ENCODE measurements around the gene CACNG4. TPM values are rescaled to one million over a fixed set of nuclear protein-coding genes. Genes with fewer than 3 reads are reported as not detected.

CACNG4 gene
- total RNA-seq, 2 donors from 2014 or later = not detected

- Mint-ChIP-seq H3K9me3 (no peaks in the 10 kb centered on the region), H3K4me1 (no peaks in the 10 kb centered on the region), H3K27me3 (peaks cover 37% of the 10 kb centered on the region), H3K27ac (no peak overlapping the region), H3K36me3 (ENCODE audit: low read depth) (no peaks in the 10 kb centered on the region), H3K4me3 (no peak overlapping the region)
- no peak for ATAC-seq (replicated peaks)
Observed at GRCh38 chr17:66976781-66977201, 12.3 kb downstream of the CACNG4 start.

DNA sequence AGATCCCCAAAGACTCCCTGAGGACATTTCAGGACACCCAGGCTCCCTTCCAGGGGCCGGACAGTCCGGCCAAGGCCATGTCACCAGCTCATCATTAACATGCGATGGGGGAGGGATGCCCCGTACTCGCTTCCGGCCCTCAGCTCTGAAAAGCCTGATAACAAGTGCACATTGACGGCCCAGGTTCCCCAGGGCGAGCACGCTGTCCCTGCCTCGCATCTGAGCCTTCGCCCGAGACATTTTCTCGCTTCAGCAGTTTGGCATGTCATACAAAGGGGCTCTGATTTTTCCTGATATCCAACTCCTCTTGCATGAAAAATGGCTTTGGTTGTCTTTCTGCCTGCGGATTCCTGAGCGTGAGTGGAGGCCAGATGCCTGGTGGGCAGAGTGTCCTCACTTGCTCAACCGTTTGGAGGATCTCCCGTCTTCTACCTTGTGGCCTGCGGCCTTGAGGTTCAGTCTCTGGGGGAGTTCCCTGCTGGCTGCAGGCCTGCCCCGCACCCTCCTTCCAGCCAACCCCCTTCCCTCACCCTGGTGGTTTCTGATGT, 14.1 kb downstream of the CACNG4 start:
- Mint-ChIP-seq H3K27ac (no peak overlapping the region), H3K27me3 (peaks cover 41% of the 10 kb centered on the region), H3K9me3 (no peaks in the 10 kb centered on the region), H3K4me3 (no peak overlapping the region), H3K36me3 (ENCODE audit: low read depth) (no peaks in the 10 kb centered on the region), H3K4me1 (no peaks in the 10 kb centered on the region)
- ATAC-seq (replicated peaks) = no peak

DNA sequence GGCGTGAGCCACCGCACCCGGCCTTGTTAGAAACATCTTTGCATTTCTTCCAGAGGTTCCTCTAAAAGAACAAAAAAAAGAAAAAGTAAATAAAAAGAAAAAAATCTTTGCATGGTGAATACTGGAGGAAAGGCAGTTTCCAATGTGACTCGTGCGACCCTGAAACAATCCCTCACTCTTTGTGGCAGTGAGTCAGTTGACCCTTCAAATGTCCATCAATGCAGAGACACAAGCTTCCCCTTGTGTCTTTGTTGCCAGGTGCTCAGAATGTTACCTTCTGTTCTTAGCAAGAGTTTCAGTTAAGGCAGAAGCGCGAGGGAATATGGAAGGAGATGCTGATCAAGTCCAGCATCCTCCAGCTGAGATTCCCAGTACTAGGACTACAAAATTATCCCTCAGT, 16.4 kb downstream of the CACNG4 start:
- H3K4me1 Mint-ChIP-seq = peaks cover 6% of the 10 kb centered on the region
- no peak overlapping the region for H3K27ac Mint-ChIP-seq
- no peak overlapping the region for H3K4me3 Mint-ChIP-seq
- peaks cover 45% of the 10 kb centered on the region for H3K27me3 Mint-ChIP-seq
- no peak for ATAC-seq (replicated peaks)
- no peaks in the 10 kb centered on the region for H3K9me3 Mint-ChIP-seq
- no peaks in the 10 kb centered on the region for H3K36me3 Mint-ChIP-seq (ENCODE audit: low read depth)

DNA sequence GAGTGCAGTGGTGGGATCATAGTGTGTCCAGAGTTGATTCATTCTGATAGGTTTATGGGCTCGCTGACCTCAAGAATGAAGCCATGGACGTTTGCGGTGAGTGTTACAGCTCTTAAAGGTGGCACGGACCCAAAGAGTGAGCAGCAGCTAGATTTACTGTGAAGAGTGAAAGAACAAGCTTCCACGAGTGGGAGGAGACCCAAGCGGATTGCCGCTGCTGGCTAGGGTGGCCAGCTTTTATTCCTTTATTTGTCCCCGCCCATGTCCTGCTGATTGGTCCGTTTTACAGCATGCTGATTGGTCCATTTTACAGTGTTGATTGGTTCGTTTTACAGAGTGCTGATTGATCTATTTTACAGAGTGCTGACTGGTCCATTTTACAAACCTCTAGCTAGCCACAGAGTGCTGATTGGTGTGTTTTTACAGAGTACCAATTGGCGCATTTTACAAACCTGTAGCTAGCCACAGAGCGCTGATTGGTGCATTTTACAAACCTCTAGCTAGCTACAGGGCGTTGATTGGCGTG, 17.5 kb downstream of the CACNG4 start:
- peaks cover 48% of the 10 kb centered on the region for H3K27me3 Mint-ChIP-seq
- peaks cover 6% of the 10 kb centered on the region for H3K4me1 Mint-ChIP-seq
- ATAC-seq (replicated peaks) = no peak
- H3K36me3 Mint-ChIP-seq (ENCODE audit: low read depth) = no peaks in the 10 kb centered on the region
- H3K27ac Mint-ChIP-seq = no peak overlapping the region
- H3K9me3 Mint-ChIP-seq = no peaks in the 10 kb centered on the region
- no peak overlapping the region for H3K4me3 Mint-ChIP-seq

- H3K9me3 Mint-ChIP-seq = no peaks in the 10 kb centered on the region
- H3K36me3 Mint-ChIP-seq (ENCODE audit: low read depth) = no peaks in the 10 kb centered on the region
- H3K4me1 Mint-ChIP-seq = peaks cover 6% of the 10 kb centered on the region
- H3K4me3 Mint-ChIP-seq = peak overlapping the region; percentile 16
- H3K27me3 Mint-ChIP-seq = peaks cover 50% of the 10 kb centered on the region
- ATAC-seq (replicated peaks) = peak; percentile 35
- no peak overlapping the region for H3K27ac Mint-ChIP-seq
Observed at GRCh38 chr17:66983414-66984021, 19.0 kb downstream of the CACNG4 start.

- Mint-ChIP-seq H3K4me1 (peaks cover 6% of the 10 kb centered on the region), H3K4me3 (no peak overlapping the region), H3K27ac (no peak overlapping the region), H3K27me3 (peaks cover 49% of the 10 kb centered on the region), H3K36me3 (ENCODE audit: low read depth) (no peaks in the 10 kb centered on the region), H3K9me3 (no peaks in the 10 kb centered on the region)
- ATAC-seq (replicated peaks) = no peak
Observed at GRCh38 chr17:66984730-66985129, 20.2 kb downstream of the CACNG4 start.

GRCh38 chr17:66985338-66986237, 21.1 kb downstream of the CACNG4 start:
- Mint-ChIP-seq H3K27me3 (peaks cover 46% of the 10 kb centered on the region), H3K4me1 (peaks cover 6% of the 10 kb centered on the region), H3K27ac (peak overlapping the region; percentile 39), H3K36me3 (ENCODE audit: low read depth) (no peaks in the 10 kb centered on the region), H3K4me3 (no peak overlapping the region), H3K9me3 (no peaks in the 10 kb centered on the region)
- peak; percentile 72 for ATAC-seq (replicated peaks)

GRCh38 chr17:66986659-66987058, 22.2 kb downstream of the CACNG4 start:
- no peak overlapping the region for H3K4me3 Mint-ChIP-seq
- H3K27me3 Mint-ChIP-seq = peaks cover 46% of the 10 kb centered on the region
- H3K27ac Mint-ChIP-seq = no peak overlapping the region
- H3K4me1 Mint-ChIP-seq = peaks cover 6% of the 10 kb centered on the region
- no peak for ATAC-seq (replicated peaks)
- no peaks in the 10 kb centered on the region for H3K9me3 Mint-ChIP-seq
- no peaks in the 10 kb centered on the region for H3K36me3 Mint-ChIP-seq (ENCODE audit: low read depth)

GRCh38 chr17:66987059-66987616, 22.6 kb downstream of the CACNG4 start:
- H3K4me1 Mint-ChIP-seq = peaks cover 6% of the 10 kb centered on the region
- ATAC-seq (replicated peaks) = no peak
- H3K27me3 Mint-ChIP-seq = peaks cover 49% of the 10 kb centered on the region
- H3K36me3 Mint-ChIP-seq (ENCODE audit: low read depth) = no peaks in the 10 kb centered on the region
- H3K9me3 Mint-ChIP-seq = no peaks in the 10 kb centered on the region
- H3K27ac Mint-ChIP-seq = no peak overlapping the region
- no peak overlapping the region for H3K4me3 Mint-ChIP-seq

DNA sequence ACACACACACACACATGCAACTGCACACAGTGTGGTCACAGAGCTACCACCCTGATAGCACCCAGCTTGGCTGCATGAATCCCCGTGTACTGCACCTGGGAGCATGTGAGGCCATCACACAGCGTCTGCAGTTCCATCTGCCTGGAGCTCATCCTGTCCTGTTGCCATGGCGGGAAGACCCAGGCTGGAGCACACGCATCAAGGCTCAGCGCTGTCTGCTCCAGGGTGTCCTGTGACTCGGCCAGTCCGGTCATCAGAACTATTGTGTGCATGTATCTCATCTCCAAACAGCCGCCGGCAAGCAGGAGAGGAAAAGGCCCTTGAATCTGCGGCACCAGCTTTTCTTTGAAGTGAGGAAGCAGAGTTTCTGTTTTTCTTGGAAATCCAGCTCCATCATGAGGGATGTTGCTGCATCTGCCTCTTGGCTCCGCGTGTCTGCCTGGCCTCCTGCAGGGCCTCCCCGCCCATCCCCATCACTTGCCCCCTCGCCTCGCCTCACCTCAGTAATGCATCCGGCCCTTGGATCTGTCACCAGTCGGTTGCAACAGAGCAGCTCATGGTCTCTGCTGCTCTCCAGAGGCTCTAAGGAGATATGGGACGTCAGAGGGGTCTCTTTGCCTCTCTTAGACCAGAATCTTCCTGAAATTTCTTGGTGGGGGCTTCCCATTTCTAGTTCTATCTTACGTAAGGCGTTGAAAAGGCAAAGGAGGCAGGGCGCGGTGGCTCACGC, 23.7 kb downstream of the CACNG4 start:
- Mint-ChIP-seq H3K27me3 (peaks cover 47% of the 10 kb centered on the region), H3K4me1 (peaks cover 6% of the 10 kb centered on the region), H3K27ac (no peak overlapping the region), H3K9me3 (no peaks in the 10 kb centered on the region), H3K36me3 (ENCODE audit: low read depth) (no peaks in the 10 kb centered on the region), H3K4me3 (no peak overlapping the region)
- ATAC-seq (replicated peaks) = no peak

DNA sequence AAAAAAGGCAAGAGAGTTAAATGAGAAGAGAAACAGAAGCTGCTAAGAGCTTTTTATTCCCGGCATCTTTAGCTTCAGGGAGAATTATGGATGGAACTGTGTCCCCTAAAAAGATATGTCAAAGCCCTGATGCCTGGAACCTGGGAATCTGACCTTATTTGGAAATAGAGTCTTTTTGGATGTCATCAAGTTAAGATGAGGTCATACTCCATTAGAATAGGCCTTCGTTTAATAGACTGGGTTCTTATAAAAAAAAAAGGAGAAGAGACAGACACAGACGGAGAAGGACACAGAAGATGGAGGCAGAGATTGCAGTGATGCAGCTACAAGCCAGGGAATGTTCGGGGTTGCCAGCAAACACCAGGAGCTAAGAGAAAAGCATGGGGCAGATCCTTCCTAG, 24.6 kb downstream of the CACNG4 start:
- ATAC-seq (replicated peaks) = no peak
- Mint-ChIP-seq H3K27me3 (peaks cover 46% of the 10 kb centered on the region), H3K27ac (no peak overlapping the region), H3K4me3 (no peak overlapping the region), H3K36me3 (ENCODE audit: low read depth) (no peaks in the 10 kb centered on the region), H3K4me1 (peaks cover 6% of the 10 kb centered on the region), H3K9me3 (no peaks in the 10 kb centered on the region)

DNA sequence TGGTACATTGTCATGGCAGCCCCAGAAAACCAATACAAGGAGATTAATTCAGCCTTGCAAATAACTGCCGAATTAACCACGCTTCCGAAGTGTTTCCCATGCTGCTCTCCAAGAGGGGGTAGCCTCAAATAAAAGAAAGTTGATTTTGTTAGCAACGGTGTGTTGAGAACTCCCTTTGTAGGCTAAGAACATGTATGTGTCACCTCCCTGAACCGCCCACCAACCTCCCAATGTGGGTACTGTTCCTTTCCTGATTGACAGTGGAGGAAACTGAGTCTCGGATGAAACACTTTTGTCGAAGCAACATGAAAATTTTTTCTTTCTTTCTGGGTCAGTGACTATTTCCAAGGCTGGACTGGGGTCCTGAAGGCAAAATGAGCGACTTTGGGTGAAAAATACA, 25.1 kb downstream of the CACNG4 start:
- no peak overlapping the region for H3K4me3 Mint-ChIP-seq
- no peak overlapping the region for H3K27ac Mint-ChIP-seq
- H3K36me3 Mint-ChIP-seq (ENCODE audit: low read depth) = no peaks in the 10 kb centered on the region
- ATAC-seq (replicated peaks) = no peak
- no peaks in the 10 kb centered on the region for H3K9me3 Mint-ChIP-seq
- H3K27me3 Mint-ChIP-seq = peaks cover 47% of the 10 kb centered on the region
- peaks cover 6% of the 10 kb centered on the region for H3K4me1 Mint-ChIP-seq

GRCh38 chr17:66990047-66990446, 25.5 kb downstream of the CACNG4 start:
- no peak overlapping the region for H3K4me3 Mint-ChIP-seq
- H3K36me3 Mint-ChIP-seq (ENCODE audit: low read depth) = no peaks in the 10 kb centered on the region
- H3K4me1 Mint-ChIP-seq = peaks cover 6% of the 10 kb centered on the region
- H3K27me3 Mint-ChIP-seq = peaks cover 48% of the 10 kb centered on the region
- no peak for ATAC-seq (replicated peaks)
- no peaks in the 10 kb centered on the region for H3K9me3 Mint-ChIP-seq
- no peak overlapping the region for H3K27ac Mint-ChIP-seq

GRCh38 chr17:66992911-66993442, 28.5 kb downstream of the CACNG4 start:
- no peaks in the 10 kb centered on the region for H3K9me3 Mint-ChIP-seq
- H3K36me3 Mint-ChIP-seq (ENCODE audit: low read depth) = no peaks in the 10 kb centered on the region
- no peaks in the 10 kb centered on the region for H3K4me1 Mint-ChIP-seq
- peaks cover 36% of the 10 kb centered on the region for H3K27me3 Mint-ChIP-seq
- no peak overlapping the region for H3K4me3 Mint-ChIP-seq
- no peak for ATAC-seq (replicated peaks)
- H3K27ac Mint-ChIP-seq = no peak overlapping the region

Data from activated T-helper 17 cell treated with anti-CD3 and anti-CD28 coated beads, Interleukin-2, amount 50 U/mL, for 72 hours (primary cell).